Measurements from ENCODE around the gene NF1. TPM values are rescaled to one million over a fixed set of nuclear protein-coding genes. Genes with fewer than 3 reads are reported as not detected.

NF1 gene
- total RNA-seq, 1 experiment from 2014 or later: 60.2 TPM

- DNase-seq (ENCODE audit: unreplicated experiment): peak; percentile 80
- peaks cover 21% of the 10 kb centered on the region for H3K36me3 Mint-ChIP-seq (ENCODE audit: insufficient read depth, unreplicated experiment)
- H3K9me3 Mint-ChIP-seq (ENCODE audit: unreplicated experiment): no peaks in the 10 kb centered on the region
- TF ChIP-seq, protein P1, sequence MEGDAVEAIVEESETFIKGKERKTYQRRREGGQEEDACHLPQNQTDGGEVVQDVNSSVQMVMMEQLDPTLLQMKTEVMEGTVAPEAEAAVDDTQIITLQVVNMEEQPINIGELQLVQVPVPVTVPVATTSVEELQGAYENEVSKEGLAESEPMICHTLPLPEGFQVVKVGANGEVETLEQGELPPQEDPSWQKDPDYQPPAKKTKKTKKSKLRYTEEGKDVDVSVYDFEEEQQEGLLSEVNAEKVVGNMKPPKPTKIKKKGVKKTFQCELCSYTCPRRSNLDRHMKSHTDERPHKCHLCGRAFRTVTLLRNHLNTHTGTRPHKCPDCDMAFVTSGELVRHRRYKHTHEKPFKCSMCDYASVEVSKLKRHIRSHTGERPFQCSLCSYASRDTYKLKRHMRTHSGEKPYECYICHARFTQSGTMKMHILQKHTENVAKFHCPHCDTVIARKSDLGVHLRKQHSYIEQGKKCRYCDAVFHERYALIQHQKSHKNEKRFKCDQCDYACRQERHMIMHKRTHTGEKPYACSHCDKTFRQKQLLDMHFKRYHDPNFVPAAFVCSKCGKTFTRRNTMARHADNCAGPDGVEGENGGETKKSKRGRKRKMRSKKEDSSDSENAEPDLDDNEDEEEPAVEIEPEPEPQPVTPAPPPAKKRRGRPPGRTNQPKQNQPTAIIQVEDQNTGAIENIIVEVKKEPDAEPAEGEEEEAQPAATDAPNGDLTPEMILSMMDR (IDR thresholded peaks at IDR 0.05; ENCODE audit: unreplicated experiment): no peak
- H3K4me1 Mint-ChIP-seq (ENCODE audit: insufficient read depth, unreplicated experiment): peaks cover 27% of the 10 kb centered on the region
- ChIA-PET CTCF (no interaction called here), POLR2A (interaction anchor here (0.9 to 1.3 kb wide), 2 partner anchors 19 to 52 kb away, joined by 5 to 6 read pairs; no protein-coding TSS in a partner anchor)
- H3K4me3 Mint-ChIP-seq (ENCODE audit: unreplicated experiment): peak within 1 kb of the TSS; percentile 54
- intact Hi-C loops (cut with micrococcal nuclease): no loop called here
- H3K27ac Mint-ChIP-seq (ENCODE audit: low read depth, unreplicated experiment): peak within 1 kb of the TSS; percentile 90
- no peaks in the 10 kb centered on the region for H3K27me3 Mint-ChIP-seq (ENCODE audit: insufficient read depth, unreplicated experiment)
- BruUV-seq (replicated peaks): no TSS peak
Observed at GRCh38 chr17:31321481-31321880, 226.7 kb downstream of the NF1 start, which contains the start of gene EVI2A. Gene EVI2A, minus strand, starts transcription at chr17:31321622. Its CDS starts 2,609 bp downstream, at chr17:31319013.

DNA sequence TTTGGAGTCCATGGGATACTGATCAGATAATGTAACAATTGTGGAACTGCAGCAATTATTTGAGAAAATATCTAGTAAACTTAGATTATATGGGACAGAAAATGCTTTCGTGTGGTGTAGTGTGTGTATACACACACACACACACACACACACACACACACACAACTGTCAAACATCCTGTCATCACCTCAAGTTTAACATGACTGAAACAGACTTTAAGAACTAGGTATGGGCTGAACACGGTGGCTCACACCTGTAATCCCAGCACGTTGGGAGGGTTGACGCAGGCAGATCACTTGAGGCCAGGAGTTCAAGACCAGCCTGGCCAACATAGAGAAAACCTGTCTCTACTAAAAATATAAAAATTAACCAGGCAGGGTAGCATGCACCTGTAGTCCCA is 227.2 kb downstream of the NF1 start:
- DNase-seq (ENCODE audit: unreplicated experiment): no peak
- peak overlapping the region; percentile 90 for H3K27ac Mint-ChIP-seq (ENCODE audit: low read depth, unreplicated experiment)
- TF ChIP-seq, protein P1 (IDR thresholded peaks at IDR 0.05; ENCODE audit: unreplicated experiment): no peak
- peaks cover 30% of the 10 kb centered on the region for H3K4me1 Mint-ChIP-seq (ENCODE audit: insufficient read depth, unreplicated experiment)
- ChIA-PET CTCF (no interaction called here), POLR2A (interaction anchor here (0.7 to 1.3 kb wide), 3 partner anchors 18 to 52 kb away, joined by 3 to 6 read pairs (median 5); no protein-coding TSS in a partner anchor)
- peaks cover 21% of the 10 kb centered on the region for H3K36me3 Mint-ChIP-seq (ENCODE audit: insufficient read depth, unreplicated experiment)
- intact Hi-C loops (cut with micrococcal nuclease): no loop called here
- no peaks in the 10 kb centered on the region for H3K9me3 Mint-ChIP-seq (ENCODE audit: unreplicated experiment)
- H3K27me3 Mint-ChIP-seq (ENCODE audit: insufficient read depth, unreplicated experiment): no peaks in the 10 kb centered on the region
- no TSS peak for BruUV-seq (replicated peaks)
- H3K4me3 Mint-ChIP-seq (ENCODE audit: unreplicated experiment): peak overlapping the region; percentile 54

GRCh38 chr17:31323551-31323950 is 228.8 kb downstream of the NF1 start:
- intact Hi-C loops (cut with micrococcal nuclease): no loop called here
- H3K4me1 Mint-ChIP-seq (ENCODE audit: insufficient read depth, unreplicated experiment): peaks cover 32% of the 10 kb centered on the region
- peaks cover 21% of the 10 kb centered on the region for H3K36me3 Mint-ChIP-seq (ENCODE audit: insufficient read depth, unreplicated experiment)
- DNase-seq (ENCODE audit: unreplicated experiment): no peak
- BruUV-seq (replicated peaks): no TSS peak
- CTCF ChIA-PET: no interaction called here
- H3K9me3 Mint-ChIP-seq (ENCODE audit: unreplicated experiment): no peaks in the 10 kb centered on the region
- H3K4me3 Mint-ChIP-seq (ENCODE audit: unreplicated experiment): no peak overlapping the region
- H3K27ac Mint-ChIP-seq (ENCODE audit: low read depth, unreplicated experiment): peak overlapping the region; percentile 20
- POLR2A ChIA-PET: interaction anchor here (1.1 to 2.0 kb wide), 4 partner anchors 10 to 72 kb away, joined by 3 to 5 read pairs (median 4); partner anchors contain the start of gene EVI2B
- TF ChIP-seq, protein P1 (IDR thresholded peaks at IDR 0.05; ENCODE audit: unreplicated experiment): no peak
- no peaks in the 10 kb centered on the region for H3K27me3 Mint-ChIP-seq (ENCODE audit: insufficient read depth, unreplicated experiment)

- H3K4me3 Mint-ChIP-seq (ENCODE audit: unreplicated experiment): no peak overlapping the region
- no peaks in the 10 kb centered on the region for H3K27me3 Mint-ChIP-seq (ENCODE audit: insufficient read depth, unreplicated experiment)
- peaks cover 24% of the 10 kb centered on the region for H3K36me3 Mint-ChIP-seq (ENCODE audit: insufficient read depth, unreplicated experiment)
- intact Hi-C loops (cut with micrococcal nuclease): no loop called here
- POLR2A ChIA-PET: interaction anchor here (1.8 kb wide), 1 partner anchor 8 kb away, joined by 26 read pairs; no protein-coding TSS in a partner anchor
- no peaks in the 10 kb centered on the region for H3K9me3 Mint-ChIP-seq (ENCODE audit: unreplicated experiment)
- TF ChIP-seq, protein P1 (IDR thresholded peaks at IDR 0.05; ENCODE audit: unreplicated experiment): no peak
- peak; percentile 78 for DNase-seq (ENCODE audit: unreplicated experiment)
- CTCF ChIA-PET: no interaction called here
- no TSS peak for BruUV-seq (replicated peaks)
- H3K27ac Mint-ChIP-seq (ENCODE audit: low read depth, unreplicated experiment): peak overlapping the region; percentile 90
- H3K4me1 Mint-ChIP-seq (ENCODE audit: insufficient read depth, unreplicated experiment): peaks cover 38% of the 10 kb centered on the region
Observed at GRCh38 chr17:31327534-31328159, 232.9 kb downstream of the NF1 start.

Data from MCF 10A (cell line).